ENCODE data around the gene UGT1A1.

The UGT1A1 gene

DNA sequence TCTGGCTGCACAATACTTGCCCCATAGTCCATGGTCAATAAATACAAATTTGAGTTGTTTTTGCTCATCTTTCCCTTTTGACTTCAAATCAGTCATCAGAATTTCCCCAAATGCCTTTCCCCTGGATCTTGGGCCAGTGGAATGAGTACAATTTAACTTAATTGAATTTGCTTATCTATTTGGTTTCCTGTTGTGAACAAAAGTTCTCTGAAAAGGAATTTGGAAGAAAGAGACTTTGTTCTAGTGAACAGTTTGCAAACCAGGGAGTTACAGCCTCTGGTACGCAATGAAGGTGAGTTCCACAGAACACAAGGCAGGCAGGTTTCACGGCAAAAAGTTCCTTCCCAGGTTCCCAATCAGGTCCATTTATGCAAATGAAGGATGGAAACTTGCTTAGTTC, 1.2 kb upstream of the UGT1A1 start:
- DNase-seq = no peak

- no peak for DNase-seq
Observed at GRCh38 chr2:233761040-233761769, 1.1 kb downstream of the UGT1A1 start.

DNA sequence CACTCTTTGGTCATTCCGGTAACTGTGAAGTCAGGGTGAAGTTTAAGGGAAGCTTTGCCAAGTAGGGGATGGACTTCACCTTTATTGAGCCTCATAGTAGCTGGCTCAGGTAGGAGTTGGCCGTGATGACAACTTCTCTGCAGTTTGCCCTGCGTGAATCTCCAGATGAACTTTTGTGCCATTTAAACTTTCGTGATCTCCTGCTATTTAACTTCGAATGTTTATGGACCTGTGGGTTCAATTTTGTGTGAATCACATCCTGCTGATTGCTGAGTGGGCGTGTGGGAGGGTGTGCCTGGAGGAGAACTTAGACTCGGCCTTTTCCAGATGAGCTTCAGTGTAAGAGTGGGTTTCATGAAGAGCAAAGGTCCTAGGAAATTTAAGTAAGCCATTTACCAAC, 4.2 kb downstream of the UGT1A1 start:
- DNase-seq = no peak

DNA sequence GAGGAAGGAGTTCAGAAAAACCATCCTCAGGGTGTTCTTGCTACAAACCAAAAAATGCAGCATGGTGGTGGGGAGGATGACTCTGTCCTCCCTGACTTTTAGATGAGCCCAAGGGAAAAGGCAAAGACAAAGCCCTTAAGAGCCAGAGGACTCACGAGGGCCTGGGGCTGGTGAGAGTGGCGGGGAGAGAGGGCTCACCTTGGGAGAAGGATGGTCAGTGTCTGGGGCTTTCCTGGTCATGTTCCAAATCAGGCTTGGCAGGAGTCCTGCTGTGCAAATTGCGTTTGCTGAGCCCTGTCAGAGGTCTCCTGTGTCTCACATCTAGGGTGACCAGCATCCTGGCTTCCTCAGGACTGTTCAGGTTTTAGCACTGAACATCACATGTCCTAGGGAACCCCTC, 4.7 kb downstream of the UGT1A1 start:
- no peak for DNase-seq

DNA sequence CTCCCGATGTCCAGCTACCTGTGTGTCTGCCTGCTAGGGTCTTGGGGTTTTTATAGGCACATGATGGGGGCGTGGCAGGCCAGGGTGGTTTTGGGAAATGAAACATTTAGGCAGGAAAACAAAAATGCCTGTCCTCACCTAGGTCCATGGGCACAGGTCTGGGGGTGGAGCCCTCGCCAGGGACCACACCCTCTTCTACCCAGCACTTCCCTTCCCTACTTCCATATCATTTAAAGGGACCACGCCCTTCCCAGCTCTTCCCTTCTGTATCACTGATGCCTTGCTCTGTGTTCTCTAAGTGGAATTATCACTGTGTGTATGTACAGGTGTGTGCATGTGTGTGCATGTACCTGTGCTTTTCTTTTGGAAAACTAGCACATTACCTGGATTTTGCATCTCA, 6.3 kb downstream of the UGT1A1 start:
- no peak for DNase-seq

DNA sequence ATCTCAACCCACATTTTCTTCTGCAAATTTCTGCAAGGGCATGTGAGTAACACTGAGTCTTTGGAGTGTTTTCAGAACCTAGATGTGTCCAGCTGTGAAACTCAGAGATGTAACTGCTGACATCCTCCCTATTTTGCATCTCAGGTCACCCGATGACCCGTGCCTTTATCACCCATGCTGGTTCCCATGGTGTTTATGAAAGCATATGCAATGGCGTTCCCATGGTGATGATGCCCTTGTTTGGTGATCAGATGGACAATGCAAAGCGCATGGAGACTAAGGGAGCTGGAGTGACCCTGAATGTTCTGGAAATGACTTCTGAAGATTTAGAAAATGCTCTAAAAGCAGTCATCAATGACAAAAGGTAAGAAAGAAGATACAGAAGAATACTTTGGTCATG, 8.0 kb downstream of the UGT1A1 start:
- DNase-seq = no peak

DNA sequence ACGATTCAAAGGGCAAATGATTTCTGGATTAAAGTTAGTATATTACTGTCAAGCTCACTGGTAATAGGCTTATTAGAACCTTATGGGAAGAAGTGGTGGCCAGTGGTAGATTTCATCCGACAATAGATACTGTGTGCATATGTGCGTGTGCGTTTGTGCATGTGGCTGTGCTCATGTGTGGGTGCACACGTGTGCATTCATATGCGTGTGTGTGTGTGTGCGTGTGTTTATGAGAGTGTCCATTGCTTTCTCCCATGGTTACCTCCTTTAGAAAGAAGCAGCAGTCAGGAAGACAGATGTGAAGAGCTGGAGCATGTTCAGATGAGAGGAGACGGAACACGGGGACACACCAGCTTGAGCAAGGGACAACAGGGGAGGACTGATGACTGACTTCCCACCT, 9.2 kb downstream of the UGT1A1 start:
- no peak for DNase-seq

DNA sequence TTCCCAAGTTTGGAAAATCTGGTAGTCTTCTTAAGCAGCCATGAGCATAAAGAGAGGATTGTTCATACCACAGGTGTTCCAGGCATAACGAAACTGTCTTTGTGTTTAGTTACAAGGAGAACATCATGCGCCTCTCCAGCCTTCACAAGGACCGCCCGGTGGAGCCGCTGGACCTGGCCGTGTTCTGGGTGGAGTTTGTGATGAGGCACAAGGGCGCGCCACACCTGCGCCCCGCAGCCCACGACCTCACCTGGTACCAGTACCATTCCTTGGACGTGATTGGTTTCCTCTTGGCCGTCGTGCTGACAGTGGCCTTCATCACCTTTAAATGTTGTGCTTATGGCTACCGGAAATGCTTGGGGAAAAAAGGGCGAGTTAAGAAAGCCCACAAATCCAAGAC, 12.1 kb downstream of the UGT1A1 start:
- DNase-seq = no peak

GRCh38 chr2:233772583-233772982, 12.5 kb downstream of the UGT1A1 start:
- DNase-seq = no peak

- DNase-seq = no peak
Observed at GRCh38 chr2:233773854-233774253, 13.8 kb downstream of the UGT1A1 start.

GRCh38 chr2:233775414-233775813, 15.3 kb downstream of the UGT1A1 start:
- DNase-seq = no peak

DNA sequence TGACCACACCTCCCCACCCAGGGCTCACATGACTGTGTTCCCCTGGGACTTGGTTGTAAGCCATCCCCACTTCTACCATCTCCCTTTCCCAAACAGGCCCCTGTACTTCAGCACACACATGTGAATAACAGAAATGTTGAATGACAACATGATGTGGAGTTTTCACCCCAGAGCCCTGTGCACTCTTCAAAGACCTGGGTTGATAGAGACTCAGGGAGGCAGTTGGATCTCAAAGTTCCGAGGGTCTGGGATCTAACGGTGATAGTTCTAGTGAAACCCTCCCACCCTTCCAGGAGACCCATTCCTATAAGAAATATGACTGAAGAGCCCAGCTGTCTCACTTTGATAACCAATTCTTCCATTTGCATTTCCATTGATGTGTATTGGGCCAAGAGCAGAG, 18.0 kb downstream of the UGT1A1 start, which contains the start of gene MROH2A:
Gene MROH2A (plus strand): TSS at position 301 of the 400 bp plus-strand sequence. CDS start 1,029 bp downstream, outside the sequence.
- no peak for DNase-seq

- DNase-seq = no peak
Observed at GRCh38 chr2:233779722-233780121, 19.7 kb downstream of the UGT1A1 start.

DNA sequence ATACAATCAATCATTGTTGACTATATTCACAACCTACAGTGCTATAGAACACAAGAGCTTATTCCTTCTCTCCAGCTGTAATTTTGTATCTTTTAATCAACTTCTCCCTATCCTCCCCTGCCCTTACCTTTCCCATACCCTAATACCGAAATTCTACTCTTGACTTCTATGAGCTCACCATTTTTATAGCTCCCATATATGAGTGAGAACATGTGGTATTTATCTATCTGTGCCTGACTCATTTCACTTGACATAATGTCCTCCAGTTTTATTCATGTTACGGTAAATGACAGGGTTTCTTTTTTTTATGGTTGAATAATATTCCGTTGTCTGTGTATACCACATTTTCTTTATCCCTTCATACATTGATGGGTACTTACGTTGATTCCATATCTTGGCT, 20.7 kb downstream of the UGT1A1 start:
- no peak for DNase-seq

GRCh38 chr2:233789554-233789953, 29.5 kb downstream of the UGT1A1 start:
- DNase-seq = no peak

- no peak for DNase-seq
Observed at GRCh38 chr2:233791151-233791882, 31.2 kb downstream of the UGT1A1 start.

GRCh38 chr2:233791883-233792329, 31.8 kb downstream of the UGT1A1 start:
- DNase-seq = no peak

- no peak for DNase-seq
Observed at GRCh38 chr2:233792720-233793119, 32.6 kb downstream of the UGT1A1 start.

- DNase-seq = no peak
Observed at GRCh38 chr2:233793465-233794127, 33.5 kb downstream of the UGT1A1 start.

DNA sequence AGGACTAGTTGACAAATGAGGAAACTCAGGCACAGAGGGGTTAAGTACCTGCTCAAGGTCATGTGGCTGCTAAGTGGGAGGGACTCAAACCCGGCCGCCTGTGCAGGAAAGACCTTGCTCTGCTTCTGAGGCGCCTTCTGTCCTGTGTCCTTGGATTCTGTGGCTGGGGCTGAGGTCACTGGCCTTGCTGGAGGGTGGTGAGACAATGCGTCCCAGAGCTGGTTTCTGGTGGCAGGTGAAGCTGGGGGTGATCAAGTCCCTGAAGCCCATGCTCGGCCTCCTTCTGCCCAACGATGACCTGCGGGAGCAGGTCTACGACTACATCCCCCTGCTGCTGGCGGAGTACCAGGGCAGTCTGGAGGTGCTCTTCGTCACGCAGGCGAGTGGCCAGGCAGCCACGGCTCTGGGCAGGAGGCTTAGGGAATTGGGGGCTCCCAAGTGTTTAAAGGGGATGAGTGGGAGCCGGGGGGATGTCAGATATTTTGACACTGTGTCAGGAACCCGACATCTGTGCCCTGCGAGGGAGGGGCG, 34.1 kb downstream of the UGT1A1 start:
- DNase-seq = no peak

DNA sequence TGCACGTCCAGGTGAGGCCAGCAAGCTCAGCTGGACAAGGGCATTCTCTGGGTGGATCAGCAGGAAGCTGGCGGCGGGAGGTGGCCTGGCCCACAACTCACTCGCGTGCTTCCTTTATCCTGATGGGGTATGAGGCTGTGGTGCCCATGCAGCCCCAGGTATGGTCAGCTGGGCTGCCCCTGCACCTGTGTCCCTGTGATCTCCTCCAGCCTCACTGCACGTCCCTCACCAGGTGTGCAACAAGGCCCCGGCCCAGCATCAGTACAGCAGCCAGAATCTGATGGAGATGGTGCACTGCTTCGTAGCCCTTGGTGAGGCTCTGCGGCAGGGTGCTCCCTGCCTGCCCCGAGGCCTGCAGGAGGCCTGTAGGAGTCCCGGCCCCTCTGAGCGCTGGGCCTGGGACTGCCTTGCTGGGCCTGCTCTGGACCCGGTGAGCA, 35.7 kb downstream of the UGT1A1 start:
- DNase-seq = no peak

DNA sequence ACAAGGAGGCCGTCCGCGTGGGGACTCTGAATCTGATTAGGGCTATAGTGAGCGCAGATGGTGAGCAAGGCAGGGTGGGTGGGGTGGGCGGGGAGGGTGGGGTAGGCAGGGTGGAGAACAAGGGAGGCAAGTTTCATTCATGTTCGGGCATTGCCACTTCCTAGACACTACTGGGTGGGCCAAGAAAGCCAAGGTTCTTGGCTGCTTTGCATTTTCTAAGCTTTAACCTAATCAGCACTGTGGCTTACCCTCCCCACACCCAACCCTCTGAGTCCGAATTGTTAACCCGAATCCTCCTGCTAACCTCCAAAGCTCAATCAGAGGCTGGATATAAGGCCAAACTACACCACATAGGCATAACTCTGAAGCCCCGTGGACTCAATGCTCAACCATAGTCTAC, 36.2 kb downstream of the UGT1A1 start:
- DNase-seq = no peak

- DNase-seq = no peak
Observed at GRCh38 chr2:233798335-233799086, 38.4 kb downstream of the UGT1A1 start.

Data from NCI-H1417 treated with DMSO at 0.1 percent for 48 hours (cell line).